ENCODE data around the gene PRKG2.

- no peak for TF ChIP-seq CTCF (IDR thresholded peaks at IDR 0.05)
- TF ChIP-seq POLR2A (IDR thresholded peaks at IDR 0.05): no peak
These were observed 35.7 kb downstream of the PRKG2 start for GRCh38 chr4:81179326-81179725.

All from lower leg skin (tissue), 3 donors.